ENCODE results near the gene TTC39A. TPM values are rescaled to one million over a fixed set of nuclear protein-coding genes. Genes with fewer than 3 reads are reported as not detected.
A peak's percentile ranks its signal among the peaks of the same experiment; 100 is the strongest.

Gene TTC39A
- total RNA-seq, 4 donors from 2014 or later, result 25.6 to 39.8 (median 30.7) TPM

DNA sequence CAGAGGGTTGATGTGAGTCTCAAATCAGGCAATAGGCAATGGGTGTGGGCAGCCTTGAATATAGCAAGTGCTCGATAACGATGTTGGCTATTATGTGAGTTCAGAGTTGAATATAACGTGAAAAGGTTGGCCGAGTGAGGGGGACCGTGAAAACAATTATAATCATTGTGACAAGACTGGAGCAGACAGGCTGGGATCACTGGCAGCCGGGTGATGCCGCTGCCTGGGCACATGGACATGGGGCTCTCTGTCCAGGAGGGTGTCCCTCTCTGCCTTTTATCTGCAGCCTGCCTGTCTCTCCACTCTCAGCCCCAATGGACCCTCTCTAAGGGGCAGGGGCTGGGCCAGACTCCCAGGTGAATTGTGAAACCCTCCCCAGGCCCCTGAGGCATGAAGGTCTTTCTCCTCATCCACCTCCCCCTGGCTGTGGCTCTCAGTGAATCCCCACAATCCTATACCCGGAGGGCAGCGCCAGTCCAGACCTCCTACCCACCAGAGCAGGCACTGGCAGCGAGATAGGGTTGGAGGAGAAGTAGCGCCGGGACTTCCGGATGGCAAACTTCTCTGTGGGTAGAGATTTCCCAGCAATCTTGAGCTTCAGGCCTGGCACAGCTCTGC, 36.4 kb downstream of the TTC39A start:
- Histone ChIP-seq H3K4me3 (no peak overlapping the region), H3K9me3 (no peaks in the 10 kb centered on the region), H3K36me3 (no peaks in the 10 kb centered on the region), H3K27me3 (no peaks in the 10 kb centered on the region), H3K4me1 (peaks cover 0 to 8% (median 0%) of the 10 kb centered on the region in 4 donors), H3K27ac (no peak overlapping the region)
- TF ChIP-seq, protein P1, sequence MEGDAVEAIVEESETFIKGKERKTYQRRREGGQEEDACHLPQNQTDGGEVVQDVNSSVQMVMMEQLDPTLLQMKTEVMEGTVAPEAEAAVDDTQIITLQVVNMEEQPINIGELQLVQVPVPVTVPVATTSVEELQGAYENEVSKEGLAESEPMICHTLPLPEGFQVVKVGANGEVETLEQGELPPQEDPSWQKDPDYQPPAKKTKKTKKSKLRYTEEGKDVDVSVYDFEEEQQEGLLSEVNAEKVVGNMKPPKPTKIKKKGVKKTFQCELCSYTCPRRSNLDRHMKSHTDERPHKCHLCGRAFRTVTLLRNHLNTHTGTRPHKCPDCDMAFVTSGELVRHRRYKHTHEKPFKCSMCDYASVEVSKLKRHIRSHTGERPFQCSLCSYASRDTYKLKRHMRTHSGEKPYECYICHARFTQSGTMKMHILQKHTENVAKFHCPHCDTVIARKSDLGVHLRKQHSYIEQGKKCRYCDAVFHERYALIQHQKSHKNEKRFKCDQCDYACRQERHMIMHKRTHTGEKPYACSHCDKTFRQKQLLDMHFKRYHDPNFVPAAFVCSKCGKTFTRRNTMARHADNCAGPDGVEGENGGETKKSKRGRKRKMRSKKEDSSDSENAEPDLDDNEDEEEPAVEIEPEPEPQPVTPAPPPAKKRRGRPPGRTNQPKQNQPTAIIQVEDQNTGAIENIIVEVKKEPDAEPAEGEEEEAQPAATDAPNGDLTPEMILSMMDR (IDR thresholded peaks at IDR 0.05), result no peak
- TF ChIP-seq POLR2A (IDR thresholded peaks at IDR 0.05), result no peak
- DNase-seq, result peak in 1 of 3 donors; percentile 25

DNA sequence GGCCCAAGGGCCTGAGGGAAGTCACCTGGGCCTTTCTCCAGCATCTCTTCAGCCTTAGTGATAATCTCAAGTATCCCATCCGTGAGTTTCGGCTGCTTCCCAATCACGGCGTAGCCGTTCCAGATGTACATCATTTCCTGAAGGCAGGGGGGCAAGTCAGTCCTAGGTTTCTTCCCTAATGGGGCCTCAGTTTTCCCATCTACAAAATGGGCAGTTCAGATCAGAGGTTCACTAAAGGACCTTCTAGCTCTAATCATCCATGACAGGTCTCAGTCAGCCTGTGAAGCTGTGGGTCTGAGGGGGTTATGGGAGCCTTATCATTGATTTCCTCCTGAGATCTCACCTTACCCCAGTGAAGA, 39.9 kb downstream of the TTC39A start:
- Histone ChIP-seq H3K4me3 (no peak overlapping the region), H3K36me3 (no peaks in the 10 kb centered on the region), H3K27me3 (no peaks in the 10 kb centered on the region), H3K27ac (no peak overlapping the region), H3K9me3 (no peaks in the 10 kb centered on the region), H3K4me1 (no peaks in the 10 kb centered on the region)
- DNase-seq, result no peak
- TF ChIP-seq, protein P1 (IDR thresholded peaks at IDR 0.05), result no peak
- no peak for TF ChIP-seq POLR2A (IDR thresholded peaks at IDR 0.05)

DNA sequence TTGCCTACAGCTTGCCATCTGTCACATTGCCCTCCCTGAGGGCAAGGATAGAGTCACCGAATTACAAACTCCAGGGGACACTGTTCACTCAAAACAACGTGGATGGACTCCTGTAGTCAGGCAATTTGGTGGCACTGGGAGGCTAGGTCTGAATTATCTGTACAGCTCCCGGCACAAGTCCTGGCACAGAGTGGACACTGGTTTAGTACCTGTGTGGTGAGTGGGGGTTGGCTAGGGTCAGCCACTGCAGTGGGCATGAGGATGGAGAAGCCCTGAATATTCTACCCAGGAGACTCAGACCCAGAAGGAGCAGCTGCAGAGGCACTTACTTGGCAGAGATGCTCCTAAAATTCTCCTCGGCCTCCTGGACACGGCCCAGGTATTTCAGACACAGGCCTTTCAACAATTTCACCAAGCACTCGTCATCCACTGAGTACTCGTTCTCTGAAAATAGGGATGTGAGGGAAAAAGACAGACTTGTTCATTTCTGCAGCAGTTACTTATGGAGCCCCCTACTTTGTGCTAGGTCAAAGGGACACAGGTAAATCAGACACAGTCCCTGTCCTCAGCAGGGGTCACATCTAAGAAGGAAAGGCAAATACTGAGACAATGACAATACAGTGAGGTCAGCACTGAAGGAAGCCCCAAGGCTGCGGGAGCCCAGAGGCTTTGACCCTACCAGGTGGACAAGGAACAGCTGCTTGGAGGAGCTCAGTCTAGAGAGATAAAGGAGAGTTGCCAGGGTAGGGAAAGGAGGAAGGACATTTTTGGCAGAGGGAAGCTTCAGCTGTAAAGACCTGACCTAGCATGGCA, 40.5 kb downstream of the TTC39A start:
- no peaks in the 10 kb centered on the region for H3K27me3 ChIP-seq
- no peak overlapping the region for H3K4me3 ChIP-seq
- H3K4me1 ChIP-seq, result no peaks in the 10 kb centered on the region
- no peaks in the 10 kb centered on the region for H3K9me3 ChIP-seq
- no peak overlapping the region for H3K27ac ChIP-seq
- no peaks in the 10 kb centered on the region for H3K36me3 ChIP-seq
- DNase-seq, result peak in 1 of 3 donors; percentile 18
- TF ChIP-seq, protein P1 (IDR thresholded peaks at IDR 0.05), result no peak
- TF ChIP-seq POLR2A (IDR thresholded peaks at IDR 0.05), result no peak

DNA sequence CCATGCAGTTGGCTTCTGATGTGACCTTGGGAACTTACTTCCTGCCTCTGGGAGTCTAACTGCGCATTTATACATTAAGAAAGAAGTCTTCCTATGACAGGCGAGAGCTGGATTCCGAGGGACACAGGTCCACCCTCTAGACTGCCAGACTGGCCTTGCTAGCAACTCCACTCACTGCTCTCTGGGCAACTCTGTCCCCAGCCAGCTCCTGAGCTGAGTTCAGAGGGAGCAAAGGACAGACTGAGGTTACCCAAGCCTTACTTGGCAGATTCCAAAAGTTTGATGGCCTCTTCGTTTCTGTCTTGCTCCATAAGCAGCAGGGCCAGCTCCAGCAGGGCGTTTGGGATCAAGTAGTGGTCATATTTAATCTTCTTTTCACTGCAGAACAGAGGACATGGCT, 41.8 kb downstream of the TTC39A start:
- Histone ChIP-seq H3K27me3 (no peaks in the 10 kb centered on the region), H3K27ac (no peak overlapping the region), H3K4me1 (peaks cover 0 to 6% (median 0%) of the 10 kb centered on the region in 4 donors), H3K4me3 (no peak overlapping the region), H3K36me3 (no peaks in the 10 kb centered on the region), H3K9me3 (no peaks in the 10 kb centered on the region)
- no peak for TF ChIP-seq POLR2A (IDR thresholded peaks at IDR 0.05)
- TF ChIP-seq, protein P1 (IDR thresholded peaks at IDR 0.05), result no peak
- no peak for DNase-seq

DNA sequence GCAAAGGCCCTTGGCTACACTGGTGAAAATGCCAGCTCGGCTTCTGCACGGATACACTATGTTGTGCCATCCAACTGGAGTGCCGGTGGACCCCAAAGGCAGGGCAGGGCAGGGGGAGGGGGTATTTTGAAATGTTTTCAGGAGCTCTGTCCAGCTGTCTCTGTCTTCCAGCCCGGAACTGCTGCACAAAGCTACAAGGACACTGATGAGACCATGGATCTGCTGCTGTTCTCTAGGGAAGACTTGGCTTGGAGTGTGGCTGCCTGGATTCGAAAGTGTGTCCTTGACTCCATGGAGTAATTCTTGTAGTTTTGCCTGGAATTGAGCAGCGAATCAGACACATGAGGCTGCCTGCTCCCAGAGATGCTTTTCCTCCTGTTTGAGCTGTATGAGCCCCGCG, 42.4 kb downstream of the TTC39A start:
- TF ChIP-seq, protein P1 (IDR thresholded peaks at IDR 0.05), result no peak
- TF ChIP-seq POLR2A (IDR thresholded peaks at IDR 0.05), result no peak
- Histone ChIP-seq H3K36me3 (no peaks in the 10 kb centered on the region), H3K4me3 (no peak overlapping the region), H3K4me1 (peaks cover 0 to 9% (median 0%) of the 10 kb centered on the region in 4 donors), H3K9me3 (no peaks in the 10 kb centered on the region), H3K27ac (no peak overlapping the region), H3K27me3 (no peaks in the 10 kb centered on the region)
- no peak for DNase-seq
